Body of pancreas (tissue), 4 donors: ENCODE results near the gene RHOC. TPM values are rescaled to one million over a fixed set of nuclear protein-coding genes. Genes with fewer than 3 reads are reported as not detected.

Source experiments
- ATAC-seq: fragments of 150-250 bp; one replicate; pipeline ENCODE4 v1.9.1; 2016
- DNase-seq, 4 donors: peaks; one replicate each; pipeline ENCODE4 v3.0.0-alpha.2; 2019
- H3K27ac ChIP-seq, 4 donors: fragments of 200-600 bp; sonication (generic); 1 replicate in 3 of 4; 2 replicates in 1 of 4; pipeline versions ENCODE4 v1.5.1 to v1.6.1; 2016 to 2019; ENCODE audit warnings: mild to moderate bottlenecking in 1 of 4, mixed read lengths in 1 of 4, moderate library complexity in 1 of 4
- H3K27me3 ChIP-seq, 2 donors: fragments of 200-600 bp; sonication (generic); one replicate each; pipeline ENCODE4 v1.6.0; 2016; ENCODE audit warnings: mild to moderate bottlenecking in 1 of 2
- H3K36me3 ChIP-seq, 2 donors: fragments of 200-600 bp; sonication (generic); replicated peaks in 1 of 2; 2 replicates each; pipeline ENCODE4 v1.5.1; 2016; ENCODE audit warnings: low read depth in 2 of 2; ENCODE audit not compliant: insufficient read depth in 1 of 2
- H3K4me1 ChIP-seq: fragments of 200-600 bp; sonication (generic); one replicate; pipeline ENCODE4 v1.6.0; 2016
- H3K4me3 ChIP-seq, 2 donors: fragments of 200-600 bp; sonication (generic); 1 replicate in 1 of 2; 2 replicates in 1 of 2; pipeline ENCODE4 v1.5.1; 2016 to 2019
- H3K9me3 ChIP-seq, 3 donors: fragments of 200-600 bp; sonication (generic); 1 replicate in 2 of 3; 2 replicates in 1 of 3; pipeline ENCODE4 v1.5.1; 2016
- CTCF ChIP-seq, 7 experiments: fragments of 450-650 bp in 4 of 7; fragments of 200-600 bp in 3 of 7; sonication (generic) in 3 of 7; IDR thresholded peaks; one replicate each; pipeline ENCODE4 v1.5.1; 2016 to 2019; ENCODE audit warnings: antibody characterized with exemption in 7 of 7
- POLR2A ChIP-seq, 3 donors: fragments of 450-650 bp; IDR thresholded peaks; one replicate each; pipeline ENCODE4 v1.6.1; 2016; ENCODE audit warnings: antibody characterized with exemption in 3 of 3, mild to moderate bottlenecking in 2 of 3
- WGBS, 2 donors: methylation state at CpG; one replicate each; pipeline ENCODE4 v1.1.5; 2017; 5-methylcytosine and 5-hydroxymethylcytosine counted together
- intact Hi-C: fragments of 100-400 bp; cut with DNase I; formaldehyde crosslinking; loops from one replicate; pipeline ENCODE4 v1.15.1; 2023
- total RNA-seq, 2 donors: library from RNA; depleted of rRNA; stranded (reverse); fragments of >200 nt; gene quantifications; one replicate each; pipeline ENCODE4 v1.1.0, GENCODE V29; 2016

Gene RHOC
- total RNA-seq, 2 donors from 2014 or later: 75.5 to 136 TPM

GRCh38 chr1:112716133-112716720 lies 9.3 kb upstream of the RHOC start:
- Histone ChIP-seq H3K9me3 (no peaks in the 10 kb centered on the region), H3K4me1 (peaks cover 32% of the 10 kb centered on the region), H3K27me3 (no peaks in the 10 kb centered on the region), H3K4me3 (no peak overlapping the region), H3K36me3 (no peaks in the 10 kb centered on the region), H3K27ac (peak overlapping the region; percentile 63 to 73 (median 72))
- DNase-seq (peak; percentile 88 to 90 (median 89)), ATAC-seq (peak; percentile 70)
- intact Hi-C loops: loop anchor here (10.0 kb wide), 1 partner anchor 329 kb away; no protein-coding TSS in a partner anchor
- peak; percentile 81 to 96 (median 94) for TF ChIP-seq CTCF (IDR thresholded peaks at IDR 0.05)
- no peak for TF ChIP-seq POLR2A (IDR thresholded peaks at IDR 0.05)
- WGBS, 2 donors: 13 to 20% methylated on average over 11 to 13 of the region's 13 CpGs

- H3K9me3 ChIP-seq: no peaks in the 10 kb centered on the region
- peak in 2 of 3 donors; percentile 46 to 49 for TF ChIP-seq POLR2A (IDR thresholded peaks at IDR 0.05)
- no peak for TF ChIP-seq CTCF (IDR thresholded peaks at IDR 0.05)
- ATAC-seq (peak; percentile 86), DNase-seq (peak; percentile 99 to 100 (median 99))
- peak within 1 kb of the TSS; percentile 63 to 73 (median 72) for H3K27ac ChIP-seq
- 0 to 1% methylated on average over 16 to 40 of the region's 51 CpGs for WGBS, 2 donors
- no peaks in the 10 kb centered on the region for H3K36me3 ChIP-seq
- intact Hi-C loops: loop anchor here (10.0 kb wide), 1 partner anchor 329 kb away; no protein-coding TSS in a partner anchor
- H3K4me1 ChIP-seq: peaks cover 32% of the 10 kb centered on the region
- H3K4me3 ChIP-seq: peak within 1 kb of the TSS; percentile 25 to 63
- H3K27me3 ChIP-seq: no peaks in the 10 kb centered on the region
Measured at GRCh38 chr1:112715264-112716053, 8.5 kb upstream of the RHOC start, which contains the start of gene PPM1J. Gene PPM1J (minus strand): TSS chr1:112715332. CDS start chr1:112715301, 31 bp downstream.

- intact Hi-C loops: loop anchor here (10.0 kb wide), 1 partner anchor 330 kb away; no protein-coding TSS in a partner anchor
- Histone ChIP-seq H3K27ac (peak overlapping the region in 2 of 4 donors; percentile 71 to 73), H3K9me3 (no peaks in the 10 kb centered on the region), H3K4me3 (peak overlapping the region; percentile 25 to 63), H3K36me3 (no peaks in the 10 kb centered on the region), H3K27me3 (no peaks in the 10 kb centered on the region), H3K4me1 (peaks cover 32% of the 10 kb centered on the region)
- peak in 2 of 4 donors; percentile 28 to 47 for DNase-seq
- no peak for ATAC-seq
- 2% methylated on average over 32 to 83 of the region's 86 CpGs for WGBS, 2 donors
- TF ChIP-seq POLR2A (IDR thresholded peaks at IDR 0.05) (no peak), CTCF (IDR thresholded peaks at IDR 0.05) (peak in 1 of 7 experiments; percentile 10)
Measured at GRCh38 chr1:112714313-112715263, 7.7 kb upstream of the RHOC start.

DNA sequence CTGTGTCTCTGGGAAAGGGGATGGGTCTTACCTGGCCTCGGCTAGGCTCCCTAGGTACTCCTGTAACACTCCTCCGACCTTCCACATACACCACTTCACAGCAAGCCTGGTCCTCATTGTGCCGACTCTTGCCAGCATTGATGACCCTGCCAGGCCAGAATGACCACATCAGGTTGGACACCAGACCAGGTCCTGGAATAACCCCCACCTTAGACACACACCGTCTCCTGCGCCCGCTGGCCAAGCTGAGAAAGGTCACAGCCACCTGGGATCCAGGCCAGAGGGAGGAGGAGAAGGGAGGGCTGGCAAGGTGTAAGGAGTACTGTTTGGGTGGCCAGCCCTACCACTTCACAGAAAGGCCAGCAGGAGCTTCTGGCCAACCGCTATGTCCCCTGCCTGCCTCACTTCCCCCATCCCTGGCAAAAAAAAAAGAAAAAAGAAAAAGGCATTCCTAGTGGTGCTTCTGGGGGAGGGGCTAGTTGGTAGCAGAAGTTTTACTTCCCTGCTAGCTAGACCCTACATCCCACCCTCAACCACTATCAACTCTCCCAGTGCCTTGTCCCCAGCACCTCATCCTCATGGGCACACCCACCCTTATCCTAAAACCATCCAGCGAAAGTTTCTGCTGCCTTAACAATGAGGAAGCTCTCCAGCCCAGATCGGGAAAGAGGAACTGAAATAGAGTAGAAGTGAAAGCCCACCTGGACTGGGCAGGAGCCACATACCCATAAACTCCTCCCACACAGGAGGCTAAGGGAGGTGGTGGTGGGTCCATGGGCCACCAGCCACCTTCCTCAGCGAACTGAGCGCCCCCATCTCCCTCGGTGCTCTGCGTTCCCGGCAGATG lies 6.8 kb upstream of the RHOC start:
- ATAC-seq (no peak), DNase-seq (peak; percentile 65 to 82 (median 74))
- Histone ChIP-seq H3K9me3 (no peaks in the 10 kb centered on the region), H3K36me3 (no peaks in the 10 kb centered on the region), H3K4me1 (peaks cover 28% of the 10 kb centered on the region), H3K27me3 (no peaks in the 10 kb centered on the region), H3K27ac (no peak overlapping the region), H3K4me3 (no peak overlapping the region)
- intact Hi-C loops: loop anchor here (10.0 kb wide), 1 partner anchor 331 kb away; no protein-coding TSS in a partner anchor
- 23 to 27% methylated on average over 9 to 14 of the region's 14 CpGs for WGBS, 2 donors
- TF ChIP-seq CTCF (IDR thresholded peaks at IDR 0.05) (peak in 3 of 7 experiments; percentile 17 to 41 (median 25)), POLR2A (IDR thresholded peaks at IDR 0.05) (no peak)
